NCI-H2196 (cell line): Measurements from ENCODE around the gene SMG7.

Experiments used
- DNase-seq: peaks from one replicate; lab custom pipeline; 2025; ENCODE audit not compliant: unreplicated experiment; lab: John Stamatoyannopoulos, UW

The SMG7 gene

GRCh38 chr1:183506561-183506960, 34.3 kb downstream of the SMG7 start:
- no peak for DNase-seq

GRCh38 chr1:183508694-183509093, 36.4 kb downstream of the SMG7 start:
- no peak for DNase-seq

- DNase-seq: no peak
Observed at GRCh38 chr1:183512450-183512849, 40.2 kb downstream of the SMG7 start.

- DNase-seq: no peak
Observed at GRCh38 chr1:183514235-183514634, 41.9 kb downstream of the SMG7 start.

DNA sequence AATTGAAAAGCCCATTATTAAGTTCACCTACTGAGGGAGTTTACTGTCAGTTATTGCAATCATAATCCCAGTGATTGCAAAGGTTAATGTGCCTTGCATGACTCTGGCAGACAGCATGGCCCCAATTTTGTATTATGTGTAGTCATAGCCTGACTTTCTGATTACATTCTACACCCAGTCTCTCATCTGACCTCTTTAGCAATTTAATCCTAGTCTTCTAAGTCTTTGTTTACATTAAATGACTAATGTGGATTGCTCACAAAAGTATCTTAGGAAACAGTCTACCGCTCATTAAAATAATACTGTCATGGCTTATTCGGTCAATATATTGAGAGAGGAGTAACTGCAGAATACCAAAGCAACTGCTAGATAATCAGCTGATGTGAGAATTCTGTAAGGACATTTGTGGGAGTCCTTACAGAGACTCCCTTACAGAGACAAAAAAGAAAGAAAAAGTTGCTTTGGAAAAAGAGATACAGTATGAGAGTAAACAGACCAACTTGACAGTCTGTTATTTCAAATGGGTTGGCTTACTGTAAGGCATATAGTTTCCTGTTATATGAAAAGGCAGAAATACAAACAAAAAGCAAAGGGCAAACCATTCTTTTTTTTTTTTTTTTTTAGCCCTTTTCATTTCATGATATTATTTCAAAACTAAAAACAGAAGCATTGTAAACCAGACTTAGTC, 42.8 kb downstream of the SMG7 start:
- no peak for DNase-seq

DNA sequence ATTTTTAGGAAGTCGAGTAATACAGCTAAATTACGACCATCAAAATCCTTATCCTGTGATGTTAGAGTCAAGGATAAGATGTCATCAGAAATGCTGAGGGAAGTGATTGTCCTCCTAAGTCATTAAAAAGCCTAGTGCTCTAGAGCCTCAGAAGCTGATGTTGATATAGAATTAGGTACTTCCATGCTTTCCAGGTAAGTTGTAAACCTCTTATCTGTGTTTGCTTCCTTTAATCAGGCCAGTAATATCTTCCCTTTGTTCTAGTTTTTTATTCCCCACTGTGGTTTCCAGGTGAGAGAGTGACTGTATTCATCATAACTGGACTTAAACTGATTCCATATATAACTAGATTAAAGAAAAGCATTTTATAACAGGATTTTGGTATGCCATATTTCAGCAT, 44.4 kb downstream of the SMG7 start:
- no peak for DNase-seq

- DNase-seq: no peak
Observed at GRCh38 chr1:183517401-183517800, 45.1 kb downstream of the SMG7 start.

DNA sequence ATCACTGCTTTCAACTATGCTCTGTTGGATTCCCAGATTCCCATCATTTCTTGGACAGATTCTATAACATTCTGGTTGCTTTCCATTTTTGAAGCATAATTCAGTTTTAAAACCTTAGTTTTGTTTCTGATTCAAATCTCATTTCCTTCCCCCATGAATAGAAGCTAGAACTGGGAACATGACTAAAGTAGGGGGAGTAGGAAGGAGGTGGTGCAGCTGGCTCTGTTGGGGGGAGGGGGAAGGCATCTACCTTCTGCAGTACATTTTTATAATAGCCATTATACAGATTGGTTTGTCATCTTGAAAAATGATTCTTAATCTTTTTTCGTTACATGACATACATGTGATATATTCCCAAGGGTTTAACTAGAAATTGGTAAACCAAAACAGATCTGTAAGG, 48.1 kb downstream of the SMG7 start:
- no peak for DNase-seq

DNA sequence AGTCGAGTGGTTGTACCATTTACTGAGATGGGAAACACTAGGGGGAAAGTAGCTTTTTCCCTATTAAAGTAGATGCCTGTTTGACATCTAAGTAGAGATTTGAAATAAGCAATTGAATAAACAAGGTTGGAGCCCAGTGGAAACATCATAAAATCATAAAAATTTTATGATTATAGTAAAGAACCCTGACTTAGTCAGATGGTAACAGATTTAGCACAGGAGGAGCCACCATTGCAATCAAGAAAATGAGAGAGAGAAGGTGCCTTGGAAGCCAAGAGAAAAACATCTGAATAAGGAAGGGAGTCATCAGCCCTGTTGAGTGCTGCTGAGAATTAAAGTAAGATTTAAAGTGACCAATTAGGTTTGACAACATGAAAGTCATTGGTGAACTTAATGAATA, 49.8 kb downstream of the SMG7 start:
- no peak for DNase-seq

DNA sequence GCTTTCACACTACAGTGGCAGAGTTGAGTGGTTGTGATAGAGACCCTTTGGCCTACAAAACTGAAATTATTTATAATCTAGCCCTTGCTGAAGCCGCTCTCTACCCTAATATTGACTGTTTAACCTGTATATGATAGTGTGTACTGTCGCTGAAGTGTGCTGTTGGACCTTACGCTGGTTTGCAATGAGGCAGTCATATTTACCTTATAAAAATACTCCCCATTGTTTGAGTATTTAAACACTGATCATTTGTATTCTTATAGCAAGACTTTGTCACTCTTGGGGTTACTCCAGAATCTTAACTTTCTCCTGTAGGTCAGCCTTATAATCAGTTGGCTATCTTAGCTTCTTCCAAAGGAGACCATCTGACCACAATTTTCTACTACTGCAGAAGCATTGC, 56.3 kb downstream of the SMG7 start:
- no peak for DNase-seq

- DNase-seq: no peak
Observed at GRCh38 chr1:183533617-183534174, 61.4 kb downstream of the SMG7 start.

- no peak for DNase-seq
Observed at GRCh38 chr1:183537405-183537804, 65.1 kb downstream of the SMG7 start.

DNA sequence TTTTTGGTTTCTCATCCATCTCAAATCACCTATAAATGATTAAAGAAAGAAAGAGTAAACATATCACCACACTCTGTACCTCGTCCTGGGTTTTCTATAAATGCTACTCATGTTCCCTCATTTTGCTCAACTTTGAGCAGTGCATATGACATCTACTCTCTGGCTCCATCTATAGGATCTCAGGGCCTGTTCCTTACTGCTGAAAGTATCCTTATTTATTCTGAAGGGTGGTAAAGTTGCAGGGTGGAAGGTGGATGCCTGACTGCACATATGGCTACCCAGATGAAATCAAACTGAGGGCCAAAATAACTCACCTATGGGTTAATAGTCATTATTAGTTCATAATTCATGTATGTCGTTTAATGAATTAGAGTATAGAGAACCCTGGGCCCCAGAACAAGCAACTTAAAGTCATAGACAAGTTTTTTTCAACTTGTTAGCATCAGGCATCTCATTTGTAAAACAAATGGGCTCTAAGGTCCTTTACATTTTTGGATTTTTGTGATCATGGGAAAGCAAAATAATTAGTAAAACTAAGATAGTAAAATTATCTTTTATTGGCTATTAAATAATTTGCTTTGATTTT, 71.4 kb downstream of the SMG7 start:
- peak; percentile 55 for DNase-seq

GRCh38 chr1:183544598-183545297, 72.4 kb downstream of the SMG7 start:
- DNase-seq: no peak

GRCh38 chr1:183546427-183546826, 74.1 kb downstream of the SMG7 start:
- no peak for DNase-seq

DNA sequence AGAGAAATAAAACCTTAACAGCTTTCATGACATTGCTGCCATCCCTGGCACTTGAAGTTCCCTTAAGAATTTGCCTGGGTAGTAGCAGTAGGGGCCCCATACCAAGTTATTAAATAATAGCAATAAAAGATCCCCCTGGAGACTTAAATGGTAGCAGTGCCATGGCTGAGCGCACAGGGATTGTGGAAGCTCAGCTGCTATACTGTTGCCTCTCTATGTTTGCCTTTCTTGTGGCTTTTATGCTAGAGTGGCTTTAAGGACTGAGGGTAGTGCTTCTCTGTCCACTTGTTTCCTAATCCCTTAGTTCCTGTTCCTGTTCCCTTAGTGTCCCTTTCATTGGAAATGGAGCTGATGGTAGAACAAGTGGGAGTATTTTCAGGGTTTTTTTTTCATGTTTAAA, 75.8 kb downstream of the SMG7 start:
- DNase-seq: no peak

- DNase-seq: no peak
Observed at GRCh38 chr1:183550915-183551314, 78.6 kb downstream of the SMG7 start.

GRCh38 chr1:183551924-183552323, 79.6 kb downstream of the SMG7 start:
- no peak for DNase-seq

GRCh38 chr1:183552441-183552840, 80.1 kb downstream of the SMG7 start:
- no peak for DNase-seq

DNA sequence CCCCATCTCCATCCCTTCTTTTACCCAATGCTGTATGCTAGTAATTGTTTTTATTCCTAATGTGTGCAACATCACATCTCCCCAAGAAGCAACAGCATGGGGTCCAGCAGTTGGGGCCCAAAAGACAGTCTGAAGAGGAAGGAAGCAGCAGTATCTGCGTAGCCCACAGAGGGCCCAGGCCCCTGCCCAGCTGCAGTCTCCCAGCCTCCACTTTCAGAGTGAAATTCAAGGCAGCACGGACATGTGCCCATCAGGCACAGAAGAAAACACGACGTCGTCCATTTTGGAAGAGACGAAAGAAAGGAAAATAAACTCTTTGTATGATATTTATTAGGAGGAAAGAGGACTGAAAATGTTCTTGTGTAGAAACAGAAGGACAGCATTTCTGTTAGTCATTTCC, 80.6 kb downstream of the SMG7 start:
- no peak for DNase-seq

DNA sequence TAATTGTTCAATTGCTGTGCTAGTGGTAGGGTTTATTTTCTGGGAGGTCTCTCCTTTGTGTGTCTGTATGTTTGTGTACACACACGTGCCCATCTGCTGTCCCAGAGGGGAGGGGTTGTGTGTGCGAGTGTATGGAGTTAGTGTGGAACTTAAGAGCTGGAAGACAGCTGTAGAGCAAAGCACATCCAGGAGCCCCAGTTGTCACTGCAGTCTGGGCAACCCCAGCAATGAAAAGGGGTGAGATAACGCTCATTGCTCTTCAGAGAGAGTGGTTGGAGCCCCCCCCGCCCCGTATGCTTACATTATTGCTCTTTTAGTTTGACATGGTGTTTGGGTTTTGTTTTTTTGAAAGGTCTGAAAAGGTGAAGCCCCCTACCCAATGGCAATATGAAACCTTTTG, 81.0 kb downstream of the SMG7 start:
- DNase-seq: no peak

- no peak for DNase-seq
Observed at GRCh38 chr1:183553764-183554163, 81.5 kb downstream of the SMG7 start.
